Uterus (tissue), 4 donors: Measurements from ENCODE around the gene NUPR2. TPM values are rescaled to one million over a fixed set of nuclear protein-coding genes. Genes with fewer than 3 reads are reported as not detected.
"Not testable (repeated sequence)": the region's sequence is repeated elsewhere in the genome, so short reads cannot be mapped to it uniquely, and the experiment has no call there.

Experiments used
- DNase-seq, 2 donors: peaks; one replicate each; pipeline ENCODE4 v3.0.0-alpha.2; 2019 to 2020
- H3K27ac ChIP-seq, 2 donors: fragments of 200-600 bp; sonication (generic); 1 replicate in 1 of 2; 2 replicates in 1 of 2; pipeline ENCODE4 v1.5.1; 2016 to 2018
- H3K27me3 ChIP-seq, 2 donors: fragments of 200-600 bp; sonication (generic); one replicate each; pipeline ENCODE4 v1.5.1; 2018 to 2019; ENCODE audit warnings: control low read depth in 1 of 2
- H3K36me3 ChIP-seq, 2 donors: fragments of 200-600 bp; sonication (generic); one replicate each; pipeline ENCODE4 v1.5.1; 2019; ENCODE audit warnings: control low read depth in 1 of 2
- H3K4me1 ChIP-seq, 2 donors: fragments of 200-600 bp; sonication (generic); one replicate each; pipeline ENCODE4 v1.5.1; 2018 to 2019; ENCODE audit warnings: control low read depth in 1 of 2
- H3K4me3 ChIP-seq, 2 donors: fragments of 200-600 bp; sonication (generic); 1 replicate in 1 of 2; 2 replicates in 1 of 2; pipeline ENCODE4 v1.5.1; 2018 to 2019; ENCODE audit warnings: mild to moderate bottlenecking in 1 of 2
- H3K9me3 ChIP-seq, 2 donors: fragments of 200-600 bp; sonication (generic); one replicate each; pipeline ENCODE4 v1.5.1; 2019; ENCODE audit warnings: control low read depth in 1 of 2
- POLR2A ChIP-seq, 2 donors: fragments of 450-650 bp; IDR thresholded peaks; one replicate each; pipeline ENCODE4 v1.6.1; 2016; ENCODE audit warnings: antibody characterized with exemption in 2 of 2, mild to moderate bottlenecking in 1 of 2, moderate library complexity in 1 of 2
- intact Hi-C: fragments of 100-400 bp; cut with DNase I; formaldehyde crosslinking; loops from one replicate; pipeline ENCODE4 v1.15.1; 2023; ENCODE audit warnings: low total_unique reads
- total RNA-seq, 4 donors: library from RNA; depleted of rRNA in 3 of 4; stranded (reverse); fragments of >200 nt in 3 of 4; gene quantifications; one replicate each; pipeline versions ENCODE4 v1.1.0 to v1.2.4, GENCODE V29; 2014 to 2023
- TF ChIP-seq, protein P1 (sequence below), 4 experiments: fragments of 200-600 bp in 2 of 4; fragments of 450-650 bp in 2 of 4; sonication (generic) in 2 of 4; IDR thresholded peaks; one replicate each; pipeline ENCODE4 v1.5.1; 2016 to 2019; ENCODE audit warnings: antibody characterized with exemption in 4 of 4, mild to moderate bottlenecking in 2 of 4, moderate library complexity in 1 of 4
- donor health status: DM: yes; HTN: yes; CAD: no.

The NUPR2 gene
- total RNA-seq, 4 donors from 2014 or later: not detected

DNA sequence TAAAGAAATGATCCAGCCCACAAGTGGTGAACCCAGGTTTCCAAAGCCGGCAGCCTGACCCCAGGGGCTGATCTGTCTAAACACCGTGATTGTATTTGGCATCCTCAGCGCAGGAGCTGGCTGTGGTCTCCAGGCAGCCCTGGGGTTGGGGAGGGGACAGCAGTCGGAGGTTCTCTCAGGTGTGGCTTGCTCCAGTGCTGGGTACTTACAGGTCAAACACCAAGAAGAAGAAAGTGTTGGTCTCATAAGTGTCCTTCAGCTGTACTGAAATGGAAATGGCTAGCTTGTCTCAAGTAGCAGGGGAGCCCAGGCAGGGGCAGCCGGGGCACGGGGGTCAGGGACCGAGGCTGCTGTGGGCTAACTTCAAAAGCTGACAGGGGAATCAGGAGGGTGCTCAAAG is 29.5 kb downstream of the NUPR2 start:
- TF ChIP-seq POLR2A (IDR thresholded peaks at IDR 0.05): no peak
- TF ChIP-seq, protein P1, sequence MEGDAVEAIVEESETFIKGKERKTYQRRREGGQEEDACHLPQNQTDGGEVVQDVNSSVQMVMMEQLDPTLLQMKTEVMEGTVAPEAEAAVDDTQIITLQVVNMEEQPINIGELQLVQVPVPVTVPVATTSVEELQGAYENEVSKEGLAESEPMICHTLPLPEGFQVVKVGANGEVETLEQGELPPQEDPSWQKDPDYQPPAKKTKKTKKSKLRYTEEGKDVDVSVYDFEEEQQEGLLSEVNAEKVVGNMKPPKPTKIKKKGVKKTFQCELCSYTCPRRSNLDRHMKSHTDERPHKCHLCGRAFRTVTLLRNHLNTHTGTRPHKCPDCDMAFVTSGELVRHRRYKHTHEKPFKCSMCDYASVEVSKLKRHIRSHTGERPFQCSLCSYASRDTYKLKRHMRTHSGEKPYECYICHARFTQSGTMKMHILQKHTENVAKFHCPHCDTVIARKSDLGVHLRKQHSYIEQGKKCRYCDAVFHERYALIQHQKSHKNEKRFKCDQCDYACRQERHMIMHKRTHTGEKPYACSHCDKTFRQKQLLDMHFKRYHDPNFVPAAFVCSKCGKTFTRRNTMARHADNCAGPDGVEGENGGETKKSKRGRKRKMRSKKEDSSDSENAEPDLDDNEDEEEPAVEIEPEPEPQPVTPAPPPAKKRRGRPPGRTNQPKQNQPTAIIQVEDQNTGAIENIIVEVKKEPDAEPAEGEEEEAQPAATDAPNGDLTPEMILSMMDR (IDR thresholded peaks at IDR 0.05): no peak
- Histone ChIP-seq H3K4me1 (no peaks in the 10 kb centered on the region), H3K36me3 (no peaks in the 10 kb centered on the region), H3K9me3 (no peaks in the 10 kb centered on the region), H3K4me3 (no peak overlapping the region), H3K27me3 (no peaks in the 10 kb centered on the region), H3K27ac (no peak overlapping the region)
- intact Hi-C loops: no loop called here
- DNase-seq: no peak

DNA sequence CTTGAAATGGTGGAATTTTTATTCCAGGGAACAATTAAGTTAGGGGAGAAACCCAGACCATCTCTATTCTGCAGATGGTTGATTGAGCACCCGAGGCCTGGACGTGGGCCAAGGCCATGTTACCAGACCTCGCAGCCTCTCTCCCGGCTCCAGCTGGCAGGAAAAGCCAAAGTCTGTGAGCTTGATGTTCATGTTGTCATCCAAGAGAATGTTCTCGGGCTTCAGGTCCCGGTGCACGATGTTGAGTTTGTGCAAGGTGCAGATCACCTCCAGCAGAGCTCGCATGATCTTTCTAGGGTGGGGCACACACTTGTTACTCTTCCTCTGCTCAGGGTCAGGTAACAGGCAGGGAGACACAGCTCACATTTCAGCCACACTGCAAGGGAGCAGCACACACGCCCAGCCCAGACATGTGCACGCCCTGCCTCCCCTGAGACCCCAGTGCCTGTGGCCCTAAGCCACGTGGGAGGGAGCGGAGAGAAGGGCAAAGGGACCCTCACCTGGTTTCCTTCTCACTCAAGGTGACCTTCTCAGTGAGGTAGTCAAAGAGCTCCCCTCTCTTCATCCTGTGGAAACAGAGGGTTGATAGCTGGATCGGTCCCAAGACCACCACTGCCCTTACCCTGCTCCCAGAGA is 32.9 kb downstream of the NUPR2 start:
- Histone ChIP-seq H3K4me1 (peaks cover 0 to 5% of the 10 kb centered on the region in 2 donors), H3K4me3 (no peak overlapping the region), H3K36me3 (no peaks in the 10 kb centered on the region), H3K9me3 (no peaks in the 10 kb centered on the region), H3K27me3 (no peaks in the 10 kb centered on the region), H3K27ac (no peak overlapping the region)
- no peak for DNase-seq
- TF ChIP-seq, protein P1 (IDR thresholded peaks at IDR 0.05): no peak
- no peak for TF ChIP-seq POLR2A (IDR thresholded peaks at IDR 0.05)
- intact Hi-C loops: no loop called here

DNA sequence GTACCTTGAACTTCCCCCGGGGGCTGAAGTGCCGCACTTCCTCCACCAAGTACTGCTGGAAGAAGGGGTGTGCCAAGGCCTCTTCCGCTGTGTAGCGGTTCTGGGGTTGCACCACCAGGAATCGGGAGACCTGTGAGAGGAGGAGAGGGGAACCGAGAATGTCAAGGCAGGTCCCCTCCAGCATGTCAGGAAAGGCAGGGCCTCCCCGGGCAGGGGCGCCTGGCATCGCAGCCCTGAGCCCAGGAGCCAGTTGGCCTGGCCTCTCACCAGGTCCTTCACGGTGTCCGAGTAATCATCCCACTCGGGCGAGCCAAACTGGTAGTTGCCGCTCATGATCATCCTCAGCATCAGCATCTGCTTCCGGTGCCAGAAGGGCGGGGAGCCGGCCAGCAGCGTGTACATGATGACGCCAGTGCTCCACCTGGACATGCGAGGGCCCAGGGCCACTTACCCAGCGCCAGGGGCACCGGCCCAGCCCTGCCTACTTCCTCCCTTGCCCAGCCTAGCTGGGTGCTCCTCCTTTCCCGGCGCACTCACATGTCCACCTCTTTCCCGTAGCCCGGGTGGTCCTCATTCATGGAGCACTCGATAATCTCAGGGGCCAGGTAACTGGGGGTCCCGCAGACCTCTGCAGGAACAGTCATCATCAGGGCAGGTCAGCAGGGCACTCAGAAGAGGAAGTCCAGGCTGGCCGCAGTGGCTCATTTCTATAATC is 34.4 kb downstream of the NUPR2 start:
- H3K36me3 ChIP-seq: no peaks in the 10 kb centered on the region
- H3K4me3 ChIP-seq: no peak overlapping the region
- no peak for TF ChIP-seq POLR2A (IDR thresholded peaks at IDR 0.05)
- TF ChIP-seq, protein P1 (IDR thresholded peaks at IDR 0.05): no peak
- intact Hi-C loops: no loop called here
- H3K9me3 ChIP-seq: no peaks in the 10 kb centered on the region
- H3K27ac ChIP-seq: no peak overlapping the region
- peaks cover 0 to 5% of the 10 kb centered on the region in 2 donors for H3K4me1 ChIP-seq
- H3K27me3 ChIP-seq: no peaks in the 10 kb centered on the region
- DNase-seq: no peak

DNA sequence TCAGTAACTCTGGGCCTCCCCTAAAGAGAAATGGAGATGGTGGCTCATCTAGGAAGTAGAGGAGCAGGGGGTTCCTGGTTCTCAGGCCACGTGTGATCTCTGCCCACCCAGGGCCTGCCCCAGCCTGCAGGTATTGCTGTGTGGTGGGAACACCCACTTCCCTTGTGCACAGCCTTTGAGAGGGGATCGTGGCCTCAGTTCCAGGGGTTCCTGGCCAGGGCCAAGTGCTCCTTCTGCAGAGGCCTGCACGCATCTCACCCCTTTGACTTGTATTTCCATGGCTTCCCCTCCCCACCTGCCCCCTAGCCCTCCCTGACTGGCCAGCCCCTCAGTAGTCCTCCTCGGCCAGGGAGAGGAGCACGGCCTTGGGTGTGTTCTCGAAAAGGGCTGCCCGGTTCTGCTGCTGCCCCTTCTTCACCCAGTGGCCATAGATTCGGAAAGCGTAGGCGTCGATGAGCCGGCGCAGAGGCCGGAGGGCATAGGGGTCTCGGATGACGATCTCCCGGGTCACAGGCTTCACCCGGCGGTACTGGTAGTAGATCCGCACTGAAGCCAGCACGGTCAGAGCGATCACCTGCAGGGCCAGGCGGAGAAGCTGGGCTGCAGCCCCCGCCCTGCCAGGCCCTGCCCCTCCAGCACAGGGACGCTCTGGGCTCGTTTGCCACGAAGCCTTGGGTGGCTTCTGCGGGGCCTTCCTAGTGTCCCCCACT is 35.3 kb downstream of the NUPR2 start:
- H3K27me3 ChIP-seq, H3K4me3 ChIP-seq, intact Hi-C loops, DNase-seq, H3K4me1 ChIP-seq, H3K36me3 ChIP-seq, H3K9me3 ChIP-seq: not testable (repeated sequence)
- peak overlapping the region in 1 of 2 donors; percentile 73 for H3K27ac ChIP-seq

DNA sequence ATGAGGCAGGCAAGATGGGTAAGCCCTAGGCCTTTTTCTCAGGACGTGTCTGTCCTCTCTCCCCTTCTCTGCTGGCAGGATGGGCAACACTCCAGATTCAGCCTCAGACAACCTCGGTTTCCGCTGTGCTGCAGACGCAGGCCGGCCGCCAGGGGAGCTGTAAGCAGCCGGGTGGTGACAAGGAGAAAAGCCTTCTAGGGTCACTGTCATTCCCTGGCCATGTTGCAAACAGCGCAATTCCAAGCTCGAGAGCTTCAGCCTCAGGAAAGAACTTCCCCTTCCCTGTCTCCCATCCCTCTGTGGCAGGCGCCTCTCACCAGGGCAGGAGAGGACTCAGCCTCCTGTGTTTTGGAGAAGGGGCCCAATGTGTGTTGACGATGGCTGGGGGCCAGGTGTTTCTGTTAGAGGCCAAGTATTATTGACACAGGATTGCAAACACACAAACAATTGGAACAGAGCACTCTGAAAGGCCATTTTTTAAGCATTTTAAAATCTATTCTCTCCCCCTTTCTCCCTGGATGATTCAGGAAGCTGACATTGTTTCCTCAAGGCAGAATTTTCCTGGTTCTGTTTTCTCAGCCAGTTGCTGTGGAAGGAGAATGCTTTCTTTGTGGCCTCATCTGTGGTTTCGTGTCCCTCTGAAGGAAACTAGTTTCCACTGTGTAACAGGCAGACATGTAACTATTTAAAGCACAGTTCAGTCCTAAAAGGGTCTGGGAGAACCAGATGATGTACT is 36.6 kb downstream of the NUPR2 start:
- peaks cover 0 to 5% of the 10 kb centered on the region in 2 donors for H3K4me1 ChIP-seq

More for the DNA sequence above, 36.6 kb downstream of the NUPR2 start:
- Histone ChIP-seq H3K27me3 (no peaks in the 10 kb centered on the region), H3K36me3 (no peaks in the 10 kb centered on the region), H3K4me3 (no peak overlapping the region), H3K27ac (peak overlapping the region; percentile 10 to 73), H3K9me3 (no peaks in the 10 kb centered on the region)
- intact Hi-C loops: loop anchor here (5.0 kb wide), 1 partner anchor 77 kb away; no protein-coding TSS in a partner anchor
- peak; percentile 53 to 60 for DNase-seq
- no peak for TF ChIP-seq POLR2A (IDR thresholded peaks at IDR 0.05)
- TF ChIP-seq, protein P1 (IDR thresholded peaks at IDR 0.05): peak; percentile 16 to 60 (median 42)
